Measurements from ENCODE around the gene TGM2. TPM values are rescaled to one million over a fixed set of nuclear protein-coding genes. Genes with fewer than 3 reads are reported as not detected.
A peak's percentile ranks its signal among the peaks of the same experiment; 100 is the strongest.

TGM2 gene
- total RNA-seq, 1 experiment from 2014 or later, result 1.5 TPM

DNA sequence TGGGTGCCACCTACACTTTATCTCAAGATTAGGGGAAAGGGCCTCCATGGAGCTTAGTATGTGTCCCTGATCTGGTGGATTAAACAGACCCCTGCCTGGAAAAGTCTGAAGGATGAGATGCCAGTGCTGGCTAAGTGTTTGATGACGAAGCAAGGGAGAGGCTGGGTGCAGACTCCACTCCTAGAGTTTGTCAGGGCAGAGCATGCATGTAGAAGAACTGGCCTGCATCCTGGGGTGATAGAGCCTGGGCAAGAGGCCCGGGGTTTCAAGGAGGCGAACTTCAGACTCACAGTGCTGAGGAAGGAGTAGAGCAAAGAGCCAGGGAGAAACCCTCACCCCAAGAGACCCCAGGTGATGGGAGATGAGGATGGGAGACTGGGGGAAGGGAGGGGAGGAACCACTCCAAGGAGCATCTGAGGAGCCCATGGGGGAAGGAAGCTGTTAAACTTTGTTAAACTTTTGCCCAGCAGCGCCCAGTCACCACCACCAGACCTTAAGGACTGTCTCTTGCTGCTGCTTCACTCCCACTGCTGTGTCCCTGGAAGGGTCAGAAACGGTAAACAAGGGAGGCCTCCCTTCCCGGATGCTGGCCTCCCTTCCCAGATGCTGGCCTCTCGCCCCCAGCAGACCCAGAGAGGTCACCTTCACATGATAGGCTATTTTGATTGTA lies 69.9 kb downstream of the TGM2 start:
- ChIA-PET POLR2A (interaction anchor here (0.7 to 2.0 kb wide), 5 partner anchors 9 to 135 kb away, joined by 3 to 7 read pairs (median 4); no protein-coding TSS in a partner anchor), CTCF (interaction anchor here (1.1 to 7.8 kb wide), 3 partner anchors 21 to 346 kb away, joined by 3 to 49 read pairs (median 17); no protein-coding TSS in a partner anchor)
- Mint-ChIP-seq H3K4me1 (ENCODE audit: insufficient read depth, unreplicated experiment) (peaks cover 12% of the 10 kb centered on the region), H3K4me3 (ENCODE audit: unreplicated experiment) (no peak overlapping the region), H3K36me3 (ENCODE audit: insufficient read depth, unreplicated experiment) (peaks cover 17% of the 10 kb centered on the region), H3K27me3 (ENCODE audit: insufficient read depth, unreplicated experiment) (no peaks in the 10 kb centered on the region), H3K27ac (ENCODE audit: low read depth, unreplicated experiment) (peak overlapping the region; percentile 52), H3K9me3 (ENCODE audit: unreplicated experiment) (peaks cover 7% of the 10 kb centered on the region)
- TF ChIP-seq, protein P1, sequence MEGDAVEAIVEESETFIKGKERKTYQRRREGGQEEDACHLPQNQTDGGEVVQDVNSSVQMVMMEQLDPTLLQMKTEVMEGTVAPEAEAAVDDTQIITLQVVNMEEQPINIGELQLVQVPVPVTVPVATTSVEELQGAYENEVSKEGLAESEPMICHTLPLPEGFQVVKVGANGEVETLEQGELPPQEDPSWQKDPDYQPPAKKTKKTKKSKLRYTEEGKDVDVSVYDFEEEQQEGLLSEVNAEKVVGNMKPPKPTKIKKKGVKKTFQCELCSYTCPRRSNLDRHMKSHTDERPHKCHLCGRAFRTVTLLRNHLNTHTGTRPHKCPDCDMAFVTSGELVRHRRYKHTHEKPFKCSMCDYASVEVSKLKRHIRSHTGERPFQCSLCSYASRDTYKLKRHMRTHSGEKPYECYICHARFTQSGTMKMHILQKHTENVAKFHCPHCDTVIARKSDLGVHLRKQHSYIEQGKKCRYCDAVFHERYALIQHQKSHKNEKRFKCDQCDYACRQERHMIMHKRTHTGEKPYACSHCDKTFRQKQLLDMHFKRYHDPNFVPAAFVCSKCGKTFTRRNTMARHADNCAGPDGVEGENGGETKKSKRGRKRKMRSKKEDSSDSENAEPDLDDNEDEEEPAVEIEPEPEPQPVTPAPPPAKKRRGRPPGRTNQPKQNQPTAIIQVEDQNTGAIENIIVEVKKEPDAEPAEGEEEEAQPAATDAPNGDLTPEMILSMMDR (IDR thresholded peaks at IDR 0.05; ENCODE audit: unreplicated experiment), result no peak
- DNase-seq (ENCODE audit: unreplicated experiment), result no peak
- intact Hi-C loops (cut with micrococcal nuclease), result no loop called here
- BruUV-seq (replicated peaks), result no TSS peak

DNA sequence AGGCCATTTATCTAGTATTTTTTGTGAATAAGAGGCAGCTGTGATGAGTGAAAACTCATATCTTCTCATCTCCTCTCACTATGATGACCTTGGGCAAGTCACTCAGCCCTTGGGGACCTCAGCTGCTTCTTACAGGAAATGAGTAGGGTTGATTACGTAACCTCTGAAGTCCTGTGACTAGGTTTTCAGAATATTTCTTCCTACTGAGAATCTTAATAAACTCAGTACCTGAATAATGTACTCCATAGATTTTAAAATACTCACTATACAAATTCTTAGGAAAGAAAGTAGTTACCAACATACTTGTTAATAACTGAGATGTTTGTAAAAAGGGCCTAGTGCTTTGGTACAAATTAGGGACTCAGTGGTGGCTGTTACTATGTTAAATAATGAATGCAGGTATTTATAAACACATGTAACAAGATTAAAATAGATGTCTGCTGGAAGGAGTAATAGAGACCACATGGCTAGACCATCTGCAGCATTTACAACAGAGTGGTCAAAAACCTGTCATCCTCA lies 70.6 kb downstream of the TGM2 start:
- Mint-ChIP-seq H3K27ac (ENCODE audit: low read depth, unreplicated experiment) (peak overlapping the region; percentile 52), H3K4me3 (ENCODE audit: unreplicated experiment) (no peak overlapping the region), H3K9me3 (ENCODE audit: unreplicated experiment) (no peaks in the 10 kb centered on the region), H3K36me3 (ENCODE audit: insufficient read depth, unreplicated experiment) (peaks cover 24% of the 10 kb centered on the region), H3K27me3 (ENCODE audit: insufficient read depth, unreplicated experiment) (no peaks in the 10 kb centered on the region), H3K4me1 (ENCODE audit: insufficient read depth, unreplicated experiment) (peaks cover 12% of the 10 kb centered on the region)
- intact Hi-C loops (cut with micrococcal nuclease), result no loop called here
- BruUV-seq (replicated peaks), result no TSS peak
- ChIA-PET CTCF (interaction anchor here (1.0 to 7.8 kb wide), 5 partner anchors 13 to 346 kb away, joined by 3 to 49 read pairs (median 5); no protein-coding TSS in a partner anchor), POLR2A (interaction anchor here (0.7 to 2.0 kb wide), 11 partner anchors 9 to 136 kb away, joined by 3 to 11 read pairs (median 4); no protein-coding TSS in a partner anchor)
- peak; percentile 73 for DNase-seq (ENCODE audit: unreplicated experiment)
- TF ChIP-seq, protein P1 (IDR thresholded peaks at IDR 0.05; ENCODE audit: unreplicated experiment), result no peak

DNA sequence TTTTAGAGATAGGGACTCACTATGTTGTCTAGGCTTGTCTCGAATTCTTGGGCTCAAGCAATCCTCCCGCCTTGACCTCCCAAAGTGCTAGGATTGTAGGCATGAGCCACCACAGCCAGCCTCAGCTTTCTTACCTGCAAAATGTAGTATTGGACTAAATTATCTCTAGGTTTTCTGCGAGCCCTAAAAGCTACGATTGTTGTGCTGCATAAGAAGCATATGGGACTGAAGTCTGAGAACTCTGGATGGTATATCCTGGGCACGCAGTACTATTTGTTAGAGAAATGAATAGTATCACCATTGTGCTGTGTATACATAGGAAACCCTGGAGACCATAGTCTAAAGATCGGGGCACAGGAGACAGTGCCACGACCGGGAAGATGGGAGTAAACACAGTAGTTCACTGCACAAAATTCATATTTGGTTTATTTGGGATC lies 71.4 kb downstream of the TGM2 start:
- ChIA-PET POLR2A (interaction anchor here (0.7 to 2.0 kb wide), 8 partner anchors 10 to 103 kb away, joined by 3 to 11 read pairs (median 5); no protein-coding TSS in a partner anchor), CTCF (interaction anchor here (0.6 to 7.8 kb wide), 11 partner anchors 11 to 347 kb away, joined by 3 to 49 read pairs (median 5); no protein-coding TSS in a partner anchor)
- TF ChIP-seq, protein P1 (IDR thresholded peaks at IDR 0.05; ENCODE audit: unreplicated experiment), result no peak
- Mint-ChIP-seq H3K27ac (ENCODE audit: low read depth, unreplicated experiment) (peak overlapping the region; percentile 52), H3K4me3 (ENCODE audit: unreplicated experiment) (no peak overlapping the region), H3K36me3 (ENCODE audit: insufficient read depth, unreplicated experiment) (peaks cover 32% of the 10 kb centered on the region), H3K27me3 (ENCODE audit: insufficient read depth, unreplicated experiment) (no peaks in the 10 kb centered on the region), H3K4me1 (ENCODE audit: insufficient read depth, unreplicated experiment) (peaks cover 12% of the 10 kb centered on the region), H3K9me3 (ENCODE audit: unreplicated experiment) (no peaks in the 10 kb centered on the region)
- no peak for DNase-seq (ENCODE audit: unreplicated experiment)
- intact Hi-C loops (cut with micrococcal nuclease), result no loop called here
- no TSS peak for BruUV-seq (replicated peaks)

DNA sequence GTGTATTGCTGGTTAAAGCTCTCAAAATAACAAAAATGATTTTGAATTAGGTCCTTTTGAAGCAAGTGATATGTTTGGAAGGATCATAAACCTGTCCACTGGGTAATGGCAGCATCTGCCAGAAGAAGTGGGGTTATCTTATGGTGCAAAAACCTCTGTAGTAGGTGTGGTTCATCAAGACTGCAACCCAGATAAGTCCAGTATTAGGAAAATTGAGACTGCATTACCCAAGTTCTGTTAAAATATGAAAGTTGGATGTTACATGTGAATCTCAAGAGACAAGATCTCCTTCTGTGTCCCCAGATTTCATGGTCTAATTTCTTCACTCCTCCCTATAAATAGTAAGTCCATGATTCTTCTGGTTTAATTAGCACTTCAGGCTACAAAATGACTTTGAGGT lies 72.2 kb downstream of the TGM2 start:
- H3K9me3 Mint-ChIP-seq (ENCODE audit: unreplicated experiment), result no peaks in the 10 kb centered on the region
- CTCF ChIA-PET, result interaction anchor here (0.5 to 7.8 kb wide), 9 partner anchors 10 to 243 kb away, joined by 3 to 49 read pairs (median 5); no protein-coding TSS in a partner anchor

More for the DNA sequence above, 72.2 kb downstream of the TGM2 start:
- intact Hi-C loops (cut with micrococcal nuclease), result no loop called here
- H3K36me3 Mint-ChIP-seq (ENCODE audit: insufficient read depth, unreplicated experiment), result peaks cover 39% of the 10 kb centered on the region
- no peak overlapping the region for H3K27ac Mint-ChIP-seq (ENCODE audit: low read depth, unreplicated experiment)
- DNase-seq (ENCODE audit: unreplicated experiment), result no peak
- POLR2A ChIA-PET, result interaction anchor here (1.2 to 2.0 kb wide), 5 partner anchors 9 to 48 kb away, joined by 3 to 11 read pairs (median 7); no protein-coding TSS in a partner anchor
- no TSS peak for BruUV-seq (replicated peaks)
- TF ChIP-seq, protein P1 (IDR thresholded peaks at IDR 0.05; ENCODE audit: unreplicated experiment), result no peak
- no peaks in the 10 kb centered on the region for H3K27me3 Mint-ChIP-seq (ENCODE audit: insufficient read depth, unreplicated experiment)
- no peak overlapping the region for H3K4me3 Mint-ChIP-seq (ENCODE audit: unreplicated experiment)
- peaks cover 12% of the 10 kb centered on the region for H3K4me1 Mint-ChIP-seq (ENCODE audit: insufficient read depth, unreplicated experiment)

Data from MCF 10A (cell line).